Stimulated activated naive B cell treated with anti-CD40 and anti-IgM and Interleukin-4, amounts not matched to agents 10 μg/mL and 1 μg/mL and 100 μg/mL, for 72 hours (primary cell): Measurements from ENCODE around the gene ELK4.

ENCODE experiments used
- ATAC-seq, 2 donors: fragments of 150-1000 bp; cut with Tn5 transposase; replicated peaks; 2 replicates each; pipeline ENCODE4 v1.10.0; 2021; ENCODE audit warnings: moderate library complexity in 1 of 2
- DNase-seq: peaks from one replicate; pipeline ENCODE4 v3.0.0; 2021
- H3K27ac Mint-ChIP-seq: one replicate; pipeline ENCODE4 v1.8.0; 2022; ENCODE audit warnings: mild to moderate bottlenecking, mixed read lengths
- H3K27me3 Mint-ChIP-seq, 2 donors: one replicate each; pipeline ENCODE4 v1.8.0; 2022; ENCODE audit warnings: mixed read lengths in 2 of 2
- H3K36me3 Mint-ChIP-seq, 2 donors: one replicate each; pipeline ENCODE4 v1.8.0; 2022; ENCODE audit warnings: mixed read lengths in 2 of 2, mild to moderate bottlenecking in 1 of 2
- H3K4me1 Mint-ChIP-seq, 2 donors: one replicate each; pipeline ENCODE4 v1.8.0; 2022; ENCODE audit warnings: mixed read lengths in 2 of 2, mild to moderate bottlenecking in 1 of 2
- H3K4me3 Mint-ChIP-seq, 2 donors: one replicate each; pipeline ENCODE4 v1.8.0; 2022; ENCODE audit warnings: mild to moderate bottlenecking in 2 of 2, mixed read lengths in 2 of 2, moderate library complexity in 1 of 2
- H3K9me3 Mint-ChIP-seq, 2 donors: one replicate each; pipeline ENCODE4 v1.8.0; 2022; ENCODE audit warnings: mixed read lengths in 2 of 2, mild to moderate bottlenecking in 1 of 2

Gene ELK4

GRCh38 chr1:205582046-205582445 lies 49.8 kb downstream of the ELK4 start:
- H3K4me3 Mint-ChIP-seq: no peak overlapping the region
- no peak overlapping the region for H3K27ac Mint-ChIP-seq
- DNase-seq (no peak), ATAC-seq (no peak)
- peaks cover 20 to 28% of the 10 kb centered on the region in 2 donors for H3K4me1 Mint-ChIP-seq
- peaks cover 11 to 29% of the 10 kb centered on the region in 2 donors for H3K27me3 Mint-ChIP-seq
- no peaks in the 10 kb centered on the region for H3K36me3 Mint-ChIP-seq
- no peaks in the 10 kb centered on the region for H3K9me3 Mint-ChIP-seq

DNA sequence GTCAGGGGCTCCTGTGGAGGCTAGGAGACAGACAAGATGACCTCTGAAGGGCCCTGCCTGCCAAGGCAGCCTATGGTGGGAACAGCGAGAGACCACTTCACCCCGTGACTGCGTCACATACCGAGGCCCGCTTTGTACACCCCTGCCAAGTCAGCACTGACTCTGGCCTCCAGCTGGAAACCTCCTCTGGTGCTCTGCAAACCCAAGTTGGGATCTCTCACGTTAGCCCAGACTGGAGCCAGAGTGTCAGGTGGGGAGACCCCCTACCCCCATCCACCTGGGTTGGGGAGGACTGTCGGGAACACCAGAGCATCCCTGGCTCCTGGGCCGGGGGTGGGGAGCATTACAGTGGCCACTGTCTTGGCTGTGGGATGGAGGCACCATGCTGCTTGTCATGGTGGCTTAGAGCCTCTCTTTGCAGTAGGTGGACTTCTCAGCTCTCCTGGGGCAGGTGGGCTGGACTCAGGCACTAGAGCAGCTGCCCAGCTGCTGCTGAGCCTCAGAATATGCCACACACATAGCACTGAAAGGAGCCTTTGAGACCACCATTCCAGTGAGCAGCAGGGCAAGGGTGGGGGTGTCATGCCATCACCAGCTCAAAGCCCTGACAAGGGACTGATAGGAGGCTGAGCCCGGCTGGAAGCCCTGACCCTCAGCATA lies 50.4 kb downstream of the ELK4 start:
- no peak overlapping the region for H3K4me3 Mint-ChIP-seq
- no peaks in the 10 kb centered on the region for H3K9me3 Mint-ChIP-seq
- peak overlapping the region; percentile 39 for H3K27ac Mint-ChIP-seq
- no peak for ATAC-seq
- H3K27me3 Mint-ChIP-seq: peaks cover 16 to 33% of the 10 kb centered on the region in 2 donors
- H3K4me1 Mint-ChIP-seq: peaks cover 20 to 28% of the 10 kb centered on the region in 2 donors
- DNase-seq: no peak
- no peaks in the 10 kb centered on the region for H3K36me3 Mint-ChIP-seq

GRCh38 chr1:205580923-205581180 lies 51.0 kb downstream of the ELK4 start:
- no peak overlapping the region for H3K4me3 Mint-ChIP-seq
- DNase-seq (no peak), ATAC-seq (no peak)
- H3K27me3 Mint-ChIP-seq: peaks cover 16 to 33% of the 10 kb centered on the region in 2 donors
- no peaks in the 10 kb centered on the region for H3K9me3 Mint-ChIP-seq
- no peak overlapping the region for H3K27ac Mint-ChIP-seq
- no peaks in the 10 kb centered on the region for H3K36me3 Mint-ChIP-seq
- peaks cover 20 to 23% of the 10 kb centered on the region in 2 donors for H3K4me1 Mint-ChIP-seq

- Mint-ChIP-seq H3K9me3 (no peaks in the 10 kb centered on the region), H3K4me3 (no peak overlapping the region), H3K4me1 (peaks cover 17 to 20% of the 10 kb centered on the region in 2 donors), H3K27ac (peak overlapping the region; percentile 51), H3K36me3 (no peaks in the 10 kb centered on the region), H3K27me3 (peaks cover 16 to 33% of the 10 kb centered on the region in 2 donors)
- ATAC-seq: no peak
- DNase-seq: no peak
Measured at GRCh38 chr1:205580140-205580922, 51.5 kb downstream of the ELK4 start.

- DNase-seq (no peak), ATAC-seq (no peak)
- no peaks in the 10 kb centered on the region for H3K9me3 Mint-ChIP-seq
- no peaks in the 10 kb centered on the region for H3K36me3 Mint-ChIP-seq
- H3K4me3 Mint-ChIP-seq: no peak overlapping the region
- no peak overlapping the region for H3K27ac Mint-ChIP-seq
- peaks cover 17% of the 10 kb centered on the region in 2 donors for H3K4me1 Mint-ChIP-seq
- H3K27me3 Mint-ChIP-seq: peaks cover 20 to 33% of the 10 kb centered on the region in 2 donors
Measured at GRCh38 chr1:205579711-205580110, 52.1 kb downstream of the ELK4 start.

DNA sequence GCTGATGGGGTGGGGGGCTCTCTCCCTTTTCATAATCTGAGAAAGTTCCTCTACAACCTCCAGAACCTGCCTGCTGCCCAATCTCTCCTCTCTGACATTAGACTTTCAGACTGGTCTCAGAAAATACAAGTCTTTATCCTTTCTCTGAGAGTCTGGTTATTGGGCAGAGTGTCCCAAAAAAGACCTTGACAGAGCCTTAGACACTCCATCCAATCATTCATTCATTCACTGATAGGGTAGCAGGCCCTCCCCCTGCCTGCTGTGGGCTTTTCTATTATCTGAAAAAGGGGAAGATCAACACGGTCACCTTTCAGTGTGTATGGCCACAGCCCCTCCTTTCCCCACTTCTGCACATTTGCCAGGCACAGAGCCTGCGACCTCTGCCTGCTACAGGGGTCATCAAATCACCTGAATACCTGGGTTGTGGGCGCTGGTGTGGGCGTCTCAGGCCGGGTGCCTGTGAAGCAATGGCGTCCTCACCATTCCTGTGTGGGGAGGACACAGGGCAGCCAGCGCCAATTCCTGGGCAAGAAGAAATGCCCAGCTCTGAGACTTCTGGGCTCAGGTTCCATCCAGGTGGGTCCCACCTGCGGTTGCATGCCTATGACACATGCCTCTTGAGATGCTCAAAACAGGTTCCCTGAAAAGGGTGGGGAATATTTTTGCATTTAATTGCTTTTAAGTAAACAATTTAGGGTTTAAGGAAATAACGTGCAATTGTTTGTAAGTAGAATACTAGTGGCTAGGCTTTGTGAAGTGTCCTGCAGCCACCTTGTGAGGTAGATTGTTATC lies 52.8 kb downstream of the ELK4 start:
- ATAC-seq (no peak), DNase-seq (no peak)
- H3K4me1 Mint-ChIP-seq: peaks cover 15 to 17% of the 10 kb centered on the region in 2 donors
- H3K36me3 Mint-ChIP-seq: no peaks in the 10 kb centered on the region
- no peak overlapping the region for H3K4me3 Mint-ChIP-seq
- no peak overlapping the region for H3K27ac Mint-ChIP-seq
- no peaks in the 10 kb centered on the region for H3K9me3 Mint-ChIP-seq
- H3K27me3 Mint-ChIP-seq: peaks cover 20 to 33% of the 10 kb centered on the region in 2 donors

GRCh38 chr1:205577874-205578658 lies 53.7 kb downstream of the ELK4 start:
- no peak overlapping the region for H3K4me3 Mint-ChIP-seq
- no peaks in the 10 kb centered on the region for H3K9me3 Mint-ChIP-seq
- no peak for ATAC-seq
- DNase-seq: no peak
- H3K27ac Mint-ChIP-seq: no peak overlapping the region
- H3K27me3 Mint-ChIP-seq: peaks cover 20 to 36% of the 10 kb centered on the region in 2 donors
- no peaks in the 10 kb centered on the region for H3K36me3 Mint-ChIP-seq
- H3K4me1 Mint-ChIP-seq: peaks cover 12 to 16% of the 10 kb centered on the region in 2 donors

DNA sequence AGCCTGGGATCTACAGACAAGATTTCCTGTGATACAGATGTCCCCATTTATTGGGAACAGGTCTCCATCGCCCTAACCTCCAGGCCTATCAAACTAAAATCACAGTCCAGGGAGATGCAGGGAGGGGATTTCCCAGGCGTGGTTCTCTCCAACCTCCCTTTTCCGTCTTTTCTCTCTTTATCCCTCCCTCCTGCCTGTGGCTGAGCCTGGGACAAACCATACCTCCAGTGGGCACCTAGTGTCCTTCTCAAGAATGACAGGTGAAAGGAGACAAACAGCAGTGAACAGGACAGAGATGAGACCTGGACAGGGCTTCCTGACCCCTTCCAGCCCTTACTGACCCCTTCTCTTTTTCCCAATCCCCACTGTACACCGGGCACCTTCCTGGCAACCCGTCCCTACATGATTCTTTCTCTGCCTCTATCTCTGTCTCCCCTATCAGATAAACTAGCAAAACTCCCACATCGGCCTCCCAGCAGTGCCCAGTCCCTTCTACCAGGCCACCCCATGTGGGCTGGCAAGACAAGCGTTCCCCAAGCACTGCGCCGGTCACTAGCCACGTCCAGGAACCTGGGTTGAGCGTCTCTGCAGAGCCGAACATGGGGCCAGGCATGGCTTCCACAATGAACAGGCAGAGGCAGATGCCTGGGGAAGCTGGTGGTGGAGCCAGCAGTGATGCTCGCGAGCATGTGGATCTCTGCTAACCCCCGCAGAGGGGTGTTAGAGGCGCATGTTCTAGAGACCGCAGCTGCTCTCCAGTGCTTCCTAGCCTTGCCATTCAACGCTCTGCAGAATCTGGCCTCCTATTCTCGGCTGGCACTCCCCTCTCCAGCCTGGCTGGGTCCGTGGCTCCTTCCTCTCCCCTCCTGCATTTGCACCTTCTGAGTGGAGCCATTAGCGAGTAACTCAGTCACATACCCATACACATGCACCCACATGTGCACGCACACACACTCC lies 54.7 kb downstream of the ELK4 start:
- H3K27ac Mint-ChIP-seq: no peak overlapping the region
- ATAC-seq (no peak), DNase-seq (no peak)
- H3K4me1 Mint-ChIP-seq: peaks cover 5 to 7% of the 10 kb centered on the region in 2 donors
- no peaks in the 10 kb centered on the region for H3K36me3 Mint-ChIP-seq
- H3K27me3 Mint-ChIP-seq: peaks cover 28 to 45% of the 10 kb centered on the region in 2 donors
- H3K4me3 Mint-ChIP-seq: no peak overlapping the region
- no peaks in the 10 kb centered on the region for H3K9me3 Mint-ChIP-seq

- H3K36me3 Mint-ChIP-seq: no peaks in the 10 kb centered on the region
- no peak for ATAC-seq
- no peaks in the 10 kb centered on the region for H3K9me3 Mint-ChIP-seq
- H3K27ac Mint-ChIP-seq: no peak overlapping the region
- no peaks in the 10 kb centered on the region for H3K4me1 Mint-ChIP-seq
- no peak overlapping the region for H3K4me3 Mint-ChIP-seq
- H3K27me3 Mint-ChIP-seq: peaks cover 32 to 45% of the 10 kb centered on the region in 2 donors
- no peak for DNase-seq
Measured at GRCh38 chr1:205576011-205576410, 55.8 kb downstream of the ELK4 start.

GRCh38 chr1:205575294-205575885 lies 56.4 kb downstream of the ELK4 start:
- Mint-ChIP-seq H3K27me3 (peaks cover 36 to 44% of the 10 kb centered on the region in 2 donors), H3K36me3 (no peaks in the 10 kb centered on the region), H3K9me3 (no peaks in the 10 kb centered on the region), H3K4me1 (no peaks in the 10 kb centered on the region), H3K4me3 (no peak overlapping the region), H3K27ac (no peak overlapping the region)
- DNase-seq: no peak
- no peak for ATAC-seq

- Mint-ChIP-seq H3K9me3 (no peaks in the 10 kb centered on the region), H3K27ac (no peak overlapping the region), H3K27me3 (peaks cover 36 to 59% of the 10 kb centered on the region in 2 donors), H3K4me1 (peaks cover 0 to 4% of the 10 kb centered on the region in 2 donors), H3K4me3 (no peak overlapping the region), H3K36me3 (no peaks in the 10 kb centered on the region)
- ATAC-seq: no peak
- no peak for DNase-seq
Measured at GRCh38 chr1:205572421-205572820, 59.4 kb downstream of the ELK4 start.

- H3K4me3 Mint-ChIP-seq: no peak overlapping the region
- H3K27ac Mint-ChIP-seq: no peak overlapping the region
- no peak for ATAC-seq
- no peaks in the 10 kb centered on the region for H3K36me3 Mint-ChIP-seq
- H3K9me3 Mint-ChIP-seq: no peaks in the 10 kb centered on the region
- no peak for DNase-seq
- H3K4me1 Mint-ChIP-seq: peaks cover 0 to 4% of the 10 kb centered on the region in 2 donors
- H3K27me3 Mint-ChIP-seq: peaks cover 30 to 55% of the 10 kb centered on the region in 2 donors
Measured at GRCh38 chr1:205571747-205572146, 60.1 kb downstream of the ELK4 start.
